HG03280 (cell line): ENCODE measurements around the gene TINAG.

Experiments
- ATAC-seq: cut with Tn5 transposase; IDR thresholded peaks from one replicate; pipeline ENCODE4 v1.9.1; 2021; ENCODE audit warnings: mild to moderate bottlenecking, moderate library complexity; ENCODE audit not compliant: unreplicated experiment

TINAG gene

DNA sequence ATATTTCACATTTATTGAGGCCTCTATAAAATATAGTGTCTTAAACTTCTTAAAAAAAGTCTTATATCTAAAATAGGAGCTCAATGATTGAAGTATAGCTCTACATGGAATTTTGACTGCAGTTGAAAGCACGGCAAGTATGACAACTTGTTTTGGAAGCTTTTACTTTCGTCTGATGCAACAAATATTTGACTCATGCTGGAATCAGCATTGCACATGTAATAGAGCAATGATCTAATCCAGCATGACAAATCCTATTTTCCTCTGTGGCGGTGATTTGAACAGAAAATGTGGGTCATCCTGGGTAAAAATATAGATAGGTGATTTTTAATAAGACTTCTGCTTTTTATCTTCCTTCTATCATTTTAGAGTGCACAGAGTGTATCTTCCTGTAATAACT, 111.6 kb downstream of the TINAG start:
- ATAC-seq: no peak

DNA sequence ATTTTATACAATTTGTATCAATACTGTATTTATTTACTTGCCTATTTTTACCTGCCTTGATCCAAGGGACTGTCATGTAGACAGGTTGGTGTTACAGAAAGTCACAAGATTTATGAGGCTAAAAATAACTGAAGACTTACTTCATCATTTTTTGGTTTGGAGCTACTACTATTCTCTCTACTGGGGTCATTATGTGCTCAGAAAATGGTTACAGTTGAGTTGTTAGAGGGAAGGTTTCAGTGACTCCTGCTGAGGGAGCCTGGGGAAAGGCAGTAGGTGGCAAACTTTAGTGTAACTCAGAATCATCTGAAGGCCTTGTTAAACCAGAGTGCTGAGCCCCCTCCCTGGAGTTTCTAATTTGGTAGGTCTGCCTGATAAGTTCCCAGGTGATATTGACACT, 118.8 kb downstream of the TINAG start:
- no peak for ATAC-seq

DNA sequence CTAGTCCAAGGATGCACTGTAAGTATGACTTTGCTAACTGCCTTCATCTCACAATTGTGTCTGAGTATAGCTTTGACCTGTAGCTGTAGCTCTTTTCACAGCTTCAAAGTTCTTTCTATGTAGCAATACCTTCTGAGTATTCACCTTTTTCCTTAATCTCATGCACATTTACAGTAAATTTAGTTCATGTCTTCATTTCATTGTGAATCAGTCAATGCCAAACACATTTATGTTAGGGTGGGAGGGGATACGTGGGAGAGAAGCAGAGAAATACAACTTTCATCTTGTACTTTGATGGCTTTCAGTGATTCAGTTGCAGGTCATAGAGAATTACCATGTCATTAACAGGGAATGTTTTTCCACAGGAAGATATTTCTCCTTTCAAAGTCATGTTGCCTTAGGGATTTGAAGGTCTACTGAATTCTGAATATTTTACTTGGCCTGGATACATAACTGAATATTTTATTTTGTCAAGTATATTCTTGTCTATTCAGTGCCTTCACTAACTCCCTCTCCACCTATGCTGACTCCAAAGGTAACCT, 119.2 kb downstream of the TINAG start:
- ATAC-seq: no peak

- ATAC-seq: peak; percentile 96
Observed at GRCh38 chr6:54428431-54428830, 120.2 kb downstream of the TINAG start.

- no peak for ATAC-seq
Observed at GRCh38 chr6:54431466-54431865, 123.2 kb downstream of the TINAG start.
